Transverse colon (tissue), 4 donors: ENCODE results near the gene HDAC7. TPM values are rescaled to one million over a fixed set of nuclear protein-coding genes. Genes with fewer than 3 reads are reported as not detected.

Experiments used
- DNase-seq: peaks from one replicate; pipeline ENCODE4 v3.0.0-alpha.2; 2019
- H3K27ac ChIP-seq, 4 donors: fragments of 200-600 bp; sonication (generic); 2 replicates each; pipeline ENCODE4 v1.5.1; 2016 to 2018; ENCODE audit warnings: inconsistent platforms in 4 of 4
- H3K27me3 ChIP-seq: fragments of 200-600 bp; sonication (generic); 2 replicates; pipeline ENCODE4 v1.5.1; 2017; ENCODE audit warnings: inconsistent platforms
- H3K36me3 ChIP-seq, 4 donors: fragments of 200-600 bp; sonication (generic); 2 replicates each; pipeline ENCODE4 v1.5.1; 2017 to 2019; ENCODE audit warnings: inconsistent platforms in 4 of 4
- H3K4me1 ChIP-seq, 4 donors: fragments of 200-600 bp; sonication (generic); 2 replicates each; pipeline ENCODE4 v1.5.1; 2017 to 2020; ENCODE audit warnings: inconsistent platforms in 4 of 4
- H3K4me3 ChIP-seq, 4 donors: fragments of 200-600 bp; sonication (generic); 1 replicate in 1 of 4; 2 replicates in 3 of 4; pipeline versions ENCODE4 v1.5.1 to v1.6.1; 2017 to 2019; ENCODE audit warnings: inconsistent platforms in 4 of 4
- H3K9me3 ChIP-seq, 2 donors: fragments of 200-600 bp; sonication (generic); 2 replicates each; pipeline ENCODE4 v1.5.1; 2017 to 2019; ENCODE audit warnings: inconsistent platforms in 2 of 2
- CTCF ChIP-seq, 5 experiments: fragments of 200-600 bp in 3 of 5; fragments of 450-650 bp in 2 of 5; sonication (generic) in 3 of 5; IDR thresholded peaks; 1 replicate in 2 of 5; 2 replicates in 3 of 5; pipeline ENCODE4 v1.5.1; 2016 to 2017; ENCODE audit warnings: antibody characterized with exemption in 5 of 5, inconsistent platforms in 3 of 5, mild to moderate bottlenecking in 2 of 5, moderate library complexity in 1 of 5
- EP300 ChIP-seq: sonication (generic); formaldehyde crosslinking; IDR thresholded peaks from one replicate; pipeline ENCODE4 v1.6.1; 2017; ENCODE audit warnings: antibody characterized with exemption, low read depth
- POLR2A ChIP-seq: fragments of 450-650 bp; IDR thresholded peaks from one replicate; pipeline ENCODE4 v1.6.1; 2016; ENCODE audit warnings: antibody characterized with exemption, mild to moderate bottlenecking, moderate library complexity
- POLR2AphosphoS5 ChIP-seq, 3 donors: sonication (generic); formaldehyde crosslinking; IDR thresholded peaks; one replicate each; pipeline ENCODE4 v1.6.1; 2016; ENCODE audit warnings: antibody characterized with exemption in 3 of 3
- WGBS, 2 donors: methylation state at CpG; one replicate each; pipeline ENCODE4 v1.1.5; 2018; ENCODE audit warnings: low coverage in 1 of 2; 5-methylcytosine and 5-hydroxymethylcytosine counted together
- in situ Hi-C, 4 donors: fragments of 200-750 bp; cut with MboI; loops; one replicate each; pipeline versions ENCODE4 v1.15.0 to v1.15.1; 2017; ENCODE audit warnings: low sequenced_read_pairs in 3 of 4, low pct_ligation_motif_present in 1 of 4, low pct_unique_long_range_greater_than_20kb in 1 of 4
- intact Hi-C: fragments of 100-400 bp; cut with DNase I; formaldehyde crosslinking; loops from one replicate; pipeline ENCODE4 v1.15.1; 2023; ENCODE audit warnings: low total_unique reads
- total RNA-seq, 4 donors: library from RNA; depleted of rRNA; stranded (reverse); fragments of >200 nt; gene quantifications; one replicate each; pipeline ENCODE4 v1.1.0, GENCODE V29; 2016

The HDAC7 gene
- total RNA-seq, 4 donors from 2014 or later = 19.4 to 133 (median 28.3) TPM

GRCh38 chr12:47770086-47770726, 49.5 kb downstream of the HDAC7 start:
- Histone ChIP-seq H3K4me1 (peaks cover 17 to 25% (median 22%) of the 10 kb centered on the region in 4 donors), H3K9me3 (no peaks in the 10 kb centered on the region), H3K27me3 (no peaks in the 10 kb centered on the region), H3K27ac (no peak overlapping the region), H3K4me3 (no peak overlapping the region), H3K36me3 (no peaks in the 10 kb centered on the region)
- no peak for DNase-seq
- no peak for TF ChIP-seq CTCF (IDR thresholded peaks at IDR 0.05)
- TF ChIP-seq EP300 = no peak
- no peak for TF ChIP-seq POLR2A
- no peak for TF ChIP-seq POLR2AphosphoS5 (IDR thresholded peaks at IDR 0.05)
- 83 to 100% methylated on average over 3 of the region's 3 CpGs for WGBS, 2 donors
- in situ Hi-C loops = loop anchor here in 1 of 4 donors (10.0 kb wide), 1 partner anchor 55 kb away; no protein-coding TSS in a partner anchor
- intact Hi-C loops = no loop called here

- DNase-seq = no peak
- intact Hi-C loops = no loop called here
- in situ Hi-C loops = loop anchor here in 1 of 4 donors (10.0 kb wide), 1 partner anchor 55 kb away; no protein-coding TSS in a partner anchor
- Histone ChIP-seq H3K4me1 (peaks cover 10 to 18% (median 16%) of the 10 kb centered on the region in 4 donors), H3K27me3 (no peaks in the 10 kb centered on the region), H3K9me3 (no peaks in the 10 kb centered on the region), H3K36me3 (no peaks in the 10 kb centered on the region), H3K4me3 (no peak overlapping the region), H3K27ac (no peak overlapping the region)
- TF ChIP-seq POLR2AphosphoS5 (IDR thresholded peaks at IDR 0.05) (no peak), EP300 (no peak), POLR2A (no peak), CTCF (IDR thresholded peaks at IDR 0.05) (no peak)
- WGBS, 2 donors = 55 to 71% methylated on average over 2 to 4 of the region's 4 CpGs
Observed at GRCh38 chr12:47769234-47770085, 50.2 kb downstream of the HDAC7 start.

GRCh38 chr12:47768323-47768811, 51.3 kb downstream of the HDAC7 start:
- H3K9me3 ChIP-seq = no peaks in the 10 kb centered on the region
- in situ Hi-C loops (no loop called here), intact Hi-C loops (no loop called here)
- no peak for TF ChIP-seq CTCF (IDR thresholded peaks at IDR 0.05)
- TF ChIP-seq POLR2AphosphoS5 (IDR thresholded peaks at IDR 0.05) = no peak
- no peak for TF ChIP-seq EP300
- no peak for TF ChIP-seq POLR2A
- H3K36me3 ChIP-seq = no peaks in the 10 kb centered on the region
- H3K27me3 ChIP-seq = no peaks in the 10 kb centered on the region
- H3K27ac ChIP-seq = no peak overlapping the region
- no peak overlapping the region for H3K4me3 ChIP-seq
- 48 to 70% methylated on average over 2 of the region's 2 CpGs for WGBS, 2 donors
- DNase-seq = no peak
- H3K4me1 ChIP-seq = peaks cover 3 to 9% (median 6%) of the 10 kb centered on the region in 4 donors

- DNase-seq = peak; percentile 82
- H3K4me1 ChIP-seq = peaks cover 0 to 4% (median 2%) of the 10 kb centered on the region in 4 donors
- intact Hi-C loops = no loop called here
- no peaks in the 10 kb centered on the region for H3K27me3 ChIP-seq
- TF ChIP-seq CTCF (IDR thresholded peaks at IDR 0.05) = peak; percentile 57 to 67 (median 61)
- no peak for TF ChIP-seq EP300
- TF ChIP-seq POLR2AphosphoS5 (IDR thresholded peaks at IDR 0.05) = no peak
- H3K36me3 ChIP-seq = no peaks in the 10 kb centered on the region
- H3K9me3 ChIP-seq = no peaks in the 10 kb centered on the region
- WGBS, 2 donors = 44% methylated on average over 4 of the region's 4 CpGs
- in situ Hi-C loops = no loop called here
- no peak overlapping the region for H3K4me3 ChIP-seq
- H3K27ac ChIP-seq = no peak overlapping the region
Observed at GRCh38 chr12:47767216-47767724, 52.4 kb downstream of the HDAC7 start.
